NCI-H2107 treated with DMSO at 0.1 percent for 48 hours (cell line): Measurements from ENCODE around the gene RAPGEF2.
"Not testable (repeated sequence)": the region's sequence is repeated elsewhere in the genome, so short reads cannot be mapped to it uniquely, and the experiment has no call there.

Source experiments
- DNase-seq: peaks from one replicate; lab custom pipeline; 2025; ENCODE audit not compliant: unreplicated experiment; lab: John Stamatoyannopoulos, UW

RAPGEF2 gene

GRCh38 chr4:159298502-159298901 is 195.6 kb downstream of the RAPGEF2 start:
- DNase-seq: no peak

DNA sequence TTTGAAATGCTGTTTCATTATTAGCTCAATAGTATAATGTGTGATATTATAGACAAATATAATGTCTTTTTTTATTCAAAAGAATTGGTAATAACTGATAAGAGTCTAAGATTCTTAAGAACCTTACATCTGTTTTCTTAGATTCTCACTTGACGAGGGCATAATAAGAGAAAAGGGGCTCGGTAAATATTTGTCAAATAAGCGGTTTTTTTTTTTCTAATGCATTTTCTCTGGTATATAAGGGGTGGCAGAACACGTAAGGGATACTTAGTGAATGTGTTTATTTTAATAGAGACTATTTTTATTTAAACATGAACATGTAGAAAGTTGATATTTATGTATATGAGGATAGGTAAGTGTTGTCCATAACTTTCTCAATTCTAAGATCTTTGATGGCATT is 200.6 kb downstream of the RAPGEF2 start:
- DNase-seq: no peak

DNA sequence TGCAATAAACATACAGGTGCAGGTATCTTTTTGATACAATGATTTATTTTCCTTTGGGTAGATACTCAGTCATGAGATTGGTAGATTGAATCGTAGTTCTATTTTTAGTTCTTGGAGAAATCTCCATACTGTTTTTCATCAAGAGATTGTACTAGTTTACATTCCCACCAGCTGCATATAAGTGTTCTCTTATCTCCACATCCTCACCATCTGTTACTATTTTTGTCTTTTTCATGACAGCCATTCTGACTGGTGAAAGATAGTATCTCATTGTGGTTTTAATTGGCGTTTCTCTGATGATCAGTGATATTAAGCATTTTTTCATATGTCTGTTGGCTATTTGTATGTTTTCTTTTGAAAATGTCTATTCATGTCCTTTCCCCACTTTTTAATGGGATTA is 202.2 kb downstream of the RAPGEF2 start:
- DNase-seq: no peak

GRCh38 chr4:159307929-159308328 is 205.1 kb downstream of the RAPGEF2 start:
- DNase-seq: no peak

DNA sequence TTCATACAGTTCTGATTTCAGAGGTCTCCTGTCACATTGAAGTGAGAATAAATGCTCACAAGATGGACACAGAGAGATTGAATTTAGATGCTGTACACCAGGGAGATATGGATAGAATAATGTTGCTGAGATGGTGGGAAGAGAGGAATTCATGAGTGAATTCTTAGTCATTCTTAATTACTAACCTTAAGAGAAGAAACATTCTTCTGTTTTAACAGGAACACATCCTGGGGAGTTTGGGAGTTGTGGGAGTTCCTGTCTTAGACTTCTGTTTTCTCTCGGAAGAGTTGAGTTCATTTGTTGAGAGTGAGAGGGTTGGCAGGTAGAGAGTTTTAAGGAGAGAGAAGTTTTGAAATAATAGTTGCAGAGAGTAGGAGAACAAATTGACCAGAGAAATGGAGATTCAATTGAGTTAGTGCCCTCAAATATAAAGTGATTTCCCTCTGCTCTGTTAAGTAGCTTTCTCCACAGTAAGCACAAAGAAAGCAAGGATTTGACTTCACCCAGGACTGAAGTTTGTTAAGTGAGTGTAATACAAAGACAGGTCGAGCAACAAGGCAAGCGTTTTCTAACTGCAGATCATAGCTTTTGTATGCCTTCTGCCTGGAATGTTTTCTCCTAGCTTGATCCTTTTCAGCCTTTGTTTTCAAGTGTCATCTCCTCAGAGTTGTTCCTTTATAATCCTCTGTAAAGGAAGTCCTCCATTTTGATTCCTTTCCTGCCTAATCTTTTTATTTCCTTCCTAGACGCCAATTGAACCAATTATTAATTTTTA is 205.9 kb downstream of the RAPGEF2 start:
- DNase-seq: no peak

DNA sequence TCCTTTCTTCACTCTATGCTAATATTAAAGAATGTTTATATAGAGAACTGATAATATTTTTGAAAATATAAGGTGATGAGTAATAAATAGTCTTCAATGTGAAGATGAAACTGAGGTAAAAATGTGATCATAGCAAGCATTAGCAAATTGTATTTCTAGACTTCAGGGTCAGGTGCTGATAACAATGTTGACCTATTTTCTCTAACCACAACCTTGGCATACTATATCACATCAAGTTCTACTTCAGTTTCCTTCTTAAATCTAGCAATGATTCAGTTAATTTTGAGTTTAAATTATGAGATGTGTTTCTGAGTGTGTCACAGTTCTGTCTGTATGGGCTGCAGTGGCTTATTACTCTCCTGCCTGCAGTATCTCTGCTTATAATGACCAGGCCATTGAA is 209.4 kb downstream of the RAPGEF2 start:
- no peak for DNase-seq

GRCh38 chr4:159315879-159316278 is 213.0 kb downstream of the RAPGEF2 start:
- not testable (repeated sequence) for DNase-seq

- DNase-seq: no peak
These were observed 214.3 kb downstream of the RAPGEF2 start for GRCh38 chr4:159317203-159317602.

GRCh38 chr4:159319027-159319426 is 216.1 kb downstream of the RAPGEF2 start:
- no peak for DNase-seq

DNA sequence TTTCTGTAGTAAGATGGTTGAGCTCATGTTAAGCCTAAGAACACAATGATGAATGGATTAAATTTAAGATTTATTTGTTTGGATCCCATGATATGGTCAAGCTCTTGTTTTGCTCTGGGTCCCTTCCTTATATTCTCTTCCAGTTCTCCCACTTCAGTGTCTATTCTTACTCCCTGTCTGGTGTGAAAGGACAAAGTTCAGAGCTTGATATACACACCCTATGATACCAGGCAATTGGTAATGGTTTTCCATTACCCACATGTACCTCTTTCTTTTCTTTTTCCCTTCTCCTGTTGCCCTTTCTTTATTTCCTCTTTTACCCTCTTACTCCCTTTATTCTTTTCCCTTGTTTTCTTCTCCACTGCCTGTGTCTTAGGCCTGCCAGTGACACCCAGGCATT is 223.6 kb downstream of the RAPGEF2 start:
- no peak for DNase-seq

DNA sequence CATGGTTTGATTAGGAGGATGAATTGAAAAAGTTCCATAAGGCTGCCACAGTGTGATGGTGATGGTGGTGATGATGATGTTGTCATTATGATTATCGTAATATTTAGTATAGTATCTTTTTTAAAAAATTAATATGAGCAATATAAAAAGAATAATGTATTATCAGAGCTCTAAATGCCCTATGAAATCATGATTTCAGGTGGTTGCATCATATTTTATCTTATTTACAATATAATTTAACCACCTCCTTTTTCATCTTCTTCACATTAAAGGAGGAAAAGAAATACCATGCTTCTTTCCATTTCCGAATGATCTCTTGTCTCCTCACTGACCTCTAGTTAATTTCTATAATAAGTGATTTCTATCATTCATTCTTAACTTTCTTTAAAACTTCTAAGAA is 225.9 kb downstream of the RAPGEF2 start:
- no peak for DNase-seq

DNA sequence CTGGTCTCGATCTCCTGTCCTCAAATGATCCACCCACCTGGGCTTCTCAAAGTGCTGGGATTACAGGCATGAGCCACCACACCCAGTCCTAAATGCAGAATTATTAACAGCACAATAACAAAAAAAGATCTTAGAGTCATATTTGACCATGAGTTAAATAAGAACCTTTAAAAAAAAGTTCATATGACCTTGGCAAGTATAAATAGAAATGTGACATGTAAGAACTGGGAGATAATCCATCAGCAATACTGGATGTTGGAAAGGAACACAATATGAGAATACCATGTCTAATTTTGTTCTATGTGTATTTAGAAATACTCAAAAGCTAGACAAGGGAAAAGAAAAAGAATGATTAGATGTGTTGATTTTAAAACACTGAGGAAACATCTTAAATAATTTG is 231.6 kb downstream of the RAPGEF2 start:
- DNase-seq: no peak

- DNase-seq: no peak
These were observed 234.2 kb downstream of the RAPGEF2 start for GRCh38 chr4:159337041-159337440.

DNA sequence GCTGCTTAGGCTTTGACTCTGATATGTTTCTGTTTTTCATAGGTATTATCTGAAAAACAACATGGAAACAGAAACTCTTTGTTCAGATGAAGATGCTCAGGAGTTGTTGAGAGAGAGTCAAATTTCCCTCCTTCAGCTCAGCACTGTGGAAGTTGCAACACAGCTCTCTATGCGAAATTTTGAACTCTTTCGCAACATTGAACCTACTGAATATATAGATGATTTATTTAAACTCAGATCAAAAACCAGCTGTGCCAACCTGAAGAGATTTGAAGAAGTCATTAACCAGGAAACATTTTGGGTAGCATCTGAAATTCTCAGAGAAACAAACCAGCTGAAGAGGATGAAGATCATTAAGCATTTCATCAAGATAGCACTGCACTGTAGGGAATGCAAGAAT is 238.6 kb downstream of the RAPGEF2 start:
- no peak for DNase-seq

- DNase-seq: no peak
These were observed 239.5 kb downstream of the RAPGEF2 start for GRCh38 chr4:159342374-159342773.

- no peak for DNase-seq
These were observed 240.2 kb downstream of the RAPGEF2 start for GRCh38 chr4:159343116-159343515.

DNA sequence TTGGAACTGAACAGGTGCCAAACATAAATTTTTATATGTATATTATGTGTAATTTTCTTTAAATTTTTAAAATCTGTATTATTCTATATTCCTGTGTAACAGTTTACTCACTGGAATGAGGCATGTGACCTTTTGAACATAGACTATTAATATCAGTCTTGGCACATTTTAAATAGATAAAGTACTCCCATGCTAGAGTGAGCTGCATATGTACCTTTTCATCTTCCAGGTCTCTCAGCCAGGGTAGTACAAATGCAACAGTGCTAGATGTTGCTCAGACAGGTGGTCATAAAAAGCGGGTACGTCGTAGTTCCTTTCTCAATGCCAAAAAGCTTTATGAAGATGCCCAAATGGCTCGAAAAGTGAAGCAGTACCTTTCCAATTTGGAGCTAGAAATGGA is 242.0 kb downstream of the RAPGEF2 start:
- DNase-seq: no peak

- DNase-seq: no peak
These were observed 243.8 kb downstream of the RAPGEF2 start for GRCh38 chr4:159346681-159347080.

DNA sequence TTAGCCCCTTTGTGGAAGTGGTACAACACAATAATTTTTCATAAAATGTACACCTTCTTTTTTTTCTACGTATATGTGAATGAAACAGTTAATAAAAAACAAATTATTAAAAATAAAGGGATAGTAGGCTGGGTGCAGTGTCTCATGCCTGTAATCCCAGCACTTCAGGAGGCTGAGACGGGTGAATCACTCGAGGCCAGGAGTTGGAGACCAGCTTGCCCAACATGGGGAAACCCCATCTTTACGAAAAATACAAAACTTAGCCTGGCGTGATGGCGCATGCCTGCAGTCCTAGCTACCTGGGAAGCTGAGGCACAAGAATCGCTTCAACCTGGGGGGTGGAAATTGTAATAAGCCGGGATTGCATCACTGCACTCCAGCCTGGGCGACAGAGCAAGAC is 244.9 kb downstream of the RAPGEF2 start:
- no peak for DNase-seq

- no peak for DNase-seq
These were observed 246.5 kb downstream of the RAPGEF2 start for GRCh38 chr4:159349332-159349731.

DNA sequence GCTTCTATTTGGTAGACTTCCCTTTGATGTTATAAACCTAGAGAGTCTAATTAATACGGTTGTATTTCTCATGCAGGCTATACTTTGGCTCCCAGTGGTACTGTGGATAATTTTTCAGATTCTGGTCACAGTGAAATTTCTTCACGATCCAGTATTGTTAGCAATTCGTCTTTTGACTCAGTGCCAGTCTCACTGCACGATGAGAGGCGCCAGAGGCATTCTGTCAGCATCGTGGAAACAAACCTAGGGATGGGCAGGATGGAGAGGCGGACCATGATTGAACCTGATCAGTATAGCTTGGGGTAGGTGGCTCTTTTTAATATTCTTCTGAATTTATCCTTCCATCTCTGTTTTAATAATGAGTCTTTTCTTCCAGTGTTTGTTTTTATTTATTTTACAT is 249.7 kb downstream of the RAPGEF2 start:
- no peak for DNase-seq

GRCh38 chr4:159353422-159354116 is 250.7 kb downstream of the RAPGEF2 start:
- DNase-seq: no peak

GRCh38 chr4:159355466-159355865 is 252.6 kb downstream of the RAPGEF2 start:
- DNase-seq: no peak
